ENCODE measurements around the gene CTPS1.

CTPS1 gene, protein sequence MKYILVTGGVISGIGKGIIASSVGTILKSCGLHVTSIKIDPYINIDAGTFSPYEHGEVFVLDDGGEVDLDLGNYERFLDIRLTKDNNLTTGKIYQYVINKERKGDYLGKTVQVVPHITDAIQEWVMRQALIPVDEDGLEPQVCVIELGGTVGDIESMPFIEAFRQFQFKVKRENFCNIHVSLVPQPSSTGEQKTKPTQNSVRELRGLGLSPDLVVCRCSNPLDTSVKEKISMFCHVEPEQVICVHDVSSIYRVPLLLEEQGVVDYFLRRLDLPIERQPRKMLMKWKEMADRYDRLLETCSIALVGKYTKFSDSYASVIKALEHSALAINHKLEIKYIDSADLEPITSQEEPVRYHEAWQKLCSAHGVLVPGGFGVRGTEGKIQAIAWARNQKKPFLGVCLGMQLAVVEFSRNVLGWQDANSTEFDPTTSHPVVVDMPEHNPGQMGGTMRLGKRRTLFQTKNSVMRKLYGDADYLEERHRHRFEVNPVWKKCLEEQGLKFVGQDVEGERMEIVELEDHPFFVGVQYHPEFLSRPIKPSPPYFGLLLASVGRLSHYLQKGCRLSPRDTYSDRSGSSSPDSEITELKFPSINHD

DNA sequence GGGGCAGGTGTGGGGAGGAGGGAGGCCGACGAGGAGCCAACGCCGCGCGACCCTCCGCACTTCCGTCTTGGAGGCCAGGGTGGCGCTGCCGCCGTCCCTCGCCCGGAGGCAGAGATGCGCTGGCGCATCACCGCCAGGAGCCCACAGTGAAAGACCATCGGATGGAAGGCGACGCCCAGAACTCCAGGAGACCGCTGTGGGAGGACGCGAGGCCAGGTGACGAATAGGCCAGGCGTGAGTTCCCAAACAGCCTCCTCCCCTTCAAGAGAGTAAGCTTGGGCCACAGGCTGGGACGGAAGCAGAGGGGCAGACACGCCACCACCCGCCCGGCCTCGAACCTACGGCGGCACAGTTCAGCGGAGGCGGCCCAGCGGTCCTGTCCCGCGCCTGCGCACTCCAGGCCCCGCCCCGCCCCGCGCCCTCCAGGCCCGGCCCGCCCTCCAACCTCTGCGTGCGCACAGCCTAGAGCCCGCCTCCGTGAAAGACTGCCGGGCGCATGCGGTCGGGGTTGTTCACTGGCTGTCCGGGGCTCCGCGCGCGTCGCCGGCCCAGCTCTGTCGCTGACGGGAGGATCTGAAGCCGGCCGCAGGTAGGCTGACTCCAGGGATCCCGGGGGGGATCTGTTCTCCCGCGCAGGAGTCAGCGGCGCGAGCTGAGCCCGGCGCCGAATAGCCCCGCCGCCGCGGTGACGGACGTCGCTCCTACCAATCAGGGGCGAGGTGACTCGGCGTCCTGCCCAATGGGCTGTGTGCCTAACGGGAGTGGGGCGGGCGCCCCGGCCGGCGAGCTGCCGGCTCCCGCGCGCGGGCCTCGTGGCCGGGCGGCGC lies at the start of gene CTPS1:
Gene CTPS1 (plus strand): TSS at position 456 of the 827 bp plus-strand sequence. CDS start 3,595 bp downstream, outside the sequence.
- H3K9me3 ChIP-seq (ENCODE audit: insufficient read depth, low read length, severe bottlenecking), result no peaks in the 10 kb centered on the region
- peaks cover 39% of the 10 kb centered on the region; the same call in 1 of the 2 replicates for H4K20me1 ChIP-seq (ENCODE audit: insufficient read depth, low read length)
- peak within 1 kb of the TSS; percentile 87 for H3K27ac ChIP-seq (ENCODE audit: low read length)
- peaks cover 49% of the 10 kb centered on the region for H3K79me2 ChIP-seq (ENCODE audit: insufficient read depth, low read length)
- H3K9ac ChIP-seq (ENCODE audit: low read depth, low read length), result peak within 1 kb of the TSS; percentile 95
- peak within 1 kb of the TSS; percentile 80 to 88 for H3K4me3 ChIP-seq (ENCODE audit: low read depth in 1 of 2, low read length in 2 of 2)
- H2AFZ ChIP-seq (ENCODE audit: low read depth, low read length), result peak within 1 kb of the TSS; percentile 98
- TF ChIP-seq, protein P1, sequence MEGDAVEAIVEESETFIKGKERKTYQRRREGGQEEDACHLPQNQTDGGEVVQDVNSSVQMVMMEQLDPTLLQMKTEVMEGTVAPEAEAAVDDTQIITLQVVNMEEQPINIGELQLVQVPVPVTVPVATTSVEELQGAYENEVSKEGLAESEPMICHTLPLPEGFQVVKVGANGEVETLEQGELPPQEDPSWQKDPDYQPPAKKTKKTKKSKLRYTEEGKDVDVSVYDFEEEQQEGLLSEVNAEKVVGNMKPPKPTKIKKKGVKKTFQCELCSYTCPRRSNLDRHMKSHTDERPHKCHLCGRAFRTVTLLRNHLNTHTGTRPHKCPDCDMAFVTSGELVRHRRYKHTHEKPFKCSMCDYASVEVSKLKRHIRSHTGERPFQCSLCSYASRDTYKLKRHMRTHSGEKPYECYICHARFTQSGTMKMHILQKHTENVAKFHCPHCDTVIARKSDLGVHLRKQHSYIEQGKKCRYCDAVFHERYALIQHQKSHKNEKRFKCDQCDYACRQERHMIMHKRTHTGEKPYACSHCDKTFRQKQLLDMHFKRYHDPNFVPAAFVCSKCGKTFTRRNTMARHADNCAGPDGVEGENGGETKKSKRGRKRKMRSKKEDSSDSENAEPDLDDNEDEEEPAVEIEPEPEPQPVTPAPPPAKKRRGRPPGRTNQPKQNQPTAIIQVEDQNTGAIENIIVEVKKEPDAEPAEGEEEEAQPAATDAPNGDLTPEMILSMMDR (IDR thresholded peaks at IDR 0.05; ENCODE audit: borderline replicate concordance, extremely low read depth, low read length, poor library complexity, severe bottlenecking), result no peak
- TF ChIP-seq EZH2 (IDR thresholded peaks at IDR 0.05; ENCODE audit: borderline replicate concordance, low read depth, low read length, severe bottlenecking), result no peak
- H3K4me1 ChIP-seq (ENCODE audit: insufficient read depth, low read length), result peaks cover 31% of the 10 kb centered on the region
- ATAC-seq (ENCODE audit: insufficient read depth, low read depth) (peak; percentile 91), DNase-seq (peak; percentile 95)
- H3K27me3 ChIP-seq (ENCODE audit: insufficient read depth, low read length, poor library complexity), result no peaks in the 10 kb centered on the region
- peak within 1 kb of the TSS; percentile 96 for H3K4me2 ChIP-seq (ENCODE audit: insufficient read depth, low read length)
- peaks cover 33% of the 10 kb centered on the region for H3K36me3 ChIP-seq (ENCODE audit: insufficient read depth, low read length)

DNA sequence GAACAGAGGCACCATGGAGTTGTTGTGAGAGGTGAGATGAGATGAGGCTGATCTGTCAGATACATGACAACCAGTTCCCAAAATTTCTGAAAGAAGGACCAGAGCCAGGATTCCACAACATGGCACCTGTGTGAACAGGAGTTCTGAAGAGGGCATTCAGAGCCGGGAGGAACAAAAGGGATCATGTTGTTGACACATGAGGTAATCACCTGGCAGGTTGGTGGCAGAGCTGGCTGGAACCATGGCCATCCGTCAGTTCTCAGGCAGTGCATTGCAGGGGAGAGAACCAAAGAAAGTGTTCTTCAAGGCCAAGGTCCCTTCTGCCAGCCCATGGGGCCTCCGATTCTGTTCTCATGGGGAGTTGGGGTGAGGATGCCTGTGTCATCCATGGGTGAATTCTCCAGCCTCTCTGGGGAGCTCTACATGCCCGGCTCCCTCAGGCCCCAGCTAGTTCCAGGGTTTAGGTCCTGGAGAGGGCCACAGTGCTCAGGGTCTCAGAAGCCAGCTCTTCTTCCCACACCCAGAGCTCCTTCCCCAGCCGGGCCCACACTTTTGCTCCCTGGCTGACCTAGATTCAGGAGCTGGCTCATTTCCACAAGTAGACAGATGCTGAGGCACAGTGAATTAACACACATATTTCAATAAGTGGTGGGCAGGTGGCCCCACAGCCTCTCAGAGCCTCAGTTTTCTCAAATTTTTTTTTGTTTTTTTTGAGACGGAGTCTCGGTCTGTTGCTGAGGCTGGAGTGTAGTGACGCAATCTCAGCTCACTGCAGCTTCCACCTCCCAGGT lies 49.1 kb upstream of the CTPS1 start:
- Histone ChIP-seq H3K27ac (ENCODE audit: low read length) (no peak overlapping the region), H3K79me2 (ENCODE audit: insufficient read depth, low read length) (no peaks in the 10 kb centered on the region), H3K36me3 (ENCODE audit: insufficient read depth, low read length) (no peaks in the 10 kb centered on the region), H2AFZ (ENCODE audit: low read depth, low read length) (no peak overlapping the region), H3K4me3 (ENCODE audit: low read depth in 1 of 2, low read length in 2 of 2) (no peak overlapping the region), H4K20me1 (ENCODE audit: insufficient read depth, low read length) (no peaks in the 10 kb centered on the region), H3K4me1 (ENCODE audit: insufficient read depth, low read length) (no peaks in the 10 kb centered on the region), H3K9me3 (ENCODE audit: insufficient read depth, low read length, severe bottlenecking) (no peaks in the 10 kb centered on the region), H3K9ac (ENCODE audit: low read depth, low read length) (no peak overlapping the region), H3K27me3 (ENCODE audit: insufficient read depth, low read length, poor library complexity) (peaks cover 3% of the 10 kb centered on the region), H3K4me2 (ENCODE audit: insufficient read depth, low read length) (no peak overlapping the region)
- no peak for DNase-seq
- TF ChIP-seq, protein P1 (IDR thresholded peaks at IDR 0.05; ENCODE audit: borderline replicate concordance, extremely low read depth, low read length, poor library complexity, severe bottlenecking), result no peak
- TF ChIP-seq EZH2 (IDR thresholded peaks at IDR 0.05; ENCODE audit: borderline replicate concordance, low read depth, low read length, severe bottlenecking), result no peak
- ATAC-seq (ENCODE audit: insufficient read depth, low read depth), result no peak

DNA sequence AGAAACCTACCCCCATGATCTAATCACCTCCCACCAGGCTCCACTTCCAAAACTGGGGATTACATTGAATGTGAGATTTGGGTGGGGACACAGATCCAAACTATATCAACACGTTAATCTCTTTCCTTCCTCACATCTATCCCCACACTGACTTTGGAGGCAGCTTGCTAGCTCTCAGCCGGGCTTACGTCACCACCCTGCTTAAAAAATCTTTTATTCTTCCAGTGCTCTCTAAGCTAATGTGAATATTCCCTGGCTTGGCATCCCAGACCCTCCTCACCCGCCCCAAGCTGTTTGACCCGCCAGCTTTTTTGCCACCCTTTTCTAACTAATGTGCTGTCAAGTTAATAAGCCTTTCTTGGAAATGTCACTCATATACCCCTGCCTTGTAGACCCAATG lies 47.9 kb upstream of the CTPS1 start:
- ATAC-seq (ENCODE audit: insufficient read depth, low read depth), result no peak
- no peaks in the 10 kb centered on the region for H3K79me2 ChIP-seq (ENCODE audit: insufficient read depth, low read length)
- H3K4me1 ChIP-seq (ENCODE audit: insufficient read depth, low read length), result no peaks in the 10 kb centered on the region
- H3K27ac ChIP-seq (ENCODE audit: low read length), result no peak overlapping the region
- no peak overlapping the region for H3K4me3 ChIP-seq (ENCODE audit: low read depth in 1 of 2, low read length in 2 of 2)
- no peak overlapping the region for H2AFZ ChIP-seq (ENCODE audit: low read depth, low read length)
- H4K20me1 ChIP-seq (ENCODE audit: insufficient read depth, low read length), result no peaks in the 10 kb centered on the region
- H3K9me3 ChIP-seq (ENCODE audit: insufficient read depth, low read length, severe bottlenecking), result no peaks in the 10 kb centered on the region
- no peaks in the 10 kb centered on the region for H3K36me3 ChIP-seq (ENCODE audit: insufficient read depth, low read length)
- TF ChIP-seq EZH2 (IDR thresholded peaks at IDR 0.05; ENCODE audit: borderline replicate concordance, low read depth, low read length, severe bottlenecking), result no peak
- TF ChIP-seq, protein P1 (IDR thresholded peaks at IDR 0.05; ENCODE audit: borderline replicate concordance, extremely low read depth, low read length, poor library complexity, severe bottlenecking), result no peak
- H3K9ac ChIP-seq (ENCODE audit: low read depth, low read length), result no peak overlapping the region
- no peak overlapping the region for H3K4me2 ChIP-seq (ENCODE audit: insufficient read depth, low read length)
- peaks cover 3% of the 10 kb centered on the region for H3K27me3 ChIP-seq (ENCODE audit: insufficient read depth, low read length, poor library complexity)
- no peak for DNase-seq
